AG20443 (cell line): ENCODE results near the gene BCL2L1.
A peak's percentile ranks its signal among the peaks of the same experiment; 100 is the strongest.
"Not testable (repeated sequence)": the region's sequence is repeated elsewhere in the genome, so short reads cannot be mapped to it uniquely, and the experiment has no call there.

ENCODE experiments used
- DNase-seq: peaks from one replicate; pipeline ENCODE4 v3.0.0; 2012; ENCODE audit warnings: low spot score, mixed read lengths

Gene BCL2L1

DNA sequence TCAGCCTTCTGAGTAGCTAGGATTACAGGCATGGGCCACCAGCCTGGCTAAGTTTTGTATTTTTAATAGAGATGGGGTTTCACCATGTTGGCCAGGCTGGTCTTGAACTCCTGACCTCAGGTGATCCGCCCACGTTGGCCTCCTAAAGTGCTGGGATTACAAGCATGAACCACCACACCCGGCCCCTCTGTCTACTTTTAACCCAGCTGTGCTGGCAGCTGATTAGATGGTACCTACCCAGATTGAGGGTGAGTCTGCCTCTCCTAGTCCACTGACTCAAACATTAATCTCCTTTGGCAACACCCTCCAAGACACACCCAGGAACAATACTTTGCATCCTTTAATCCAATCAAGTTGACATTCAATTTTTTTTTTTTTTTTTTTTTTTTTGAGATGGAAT lies 74.6 kb downstream of the BCL2L1 start:
- not testable (repeated sequence) for DNase-seq

DNA sequence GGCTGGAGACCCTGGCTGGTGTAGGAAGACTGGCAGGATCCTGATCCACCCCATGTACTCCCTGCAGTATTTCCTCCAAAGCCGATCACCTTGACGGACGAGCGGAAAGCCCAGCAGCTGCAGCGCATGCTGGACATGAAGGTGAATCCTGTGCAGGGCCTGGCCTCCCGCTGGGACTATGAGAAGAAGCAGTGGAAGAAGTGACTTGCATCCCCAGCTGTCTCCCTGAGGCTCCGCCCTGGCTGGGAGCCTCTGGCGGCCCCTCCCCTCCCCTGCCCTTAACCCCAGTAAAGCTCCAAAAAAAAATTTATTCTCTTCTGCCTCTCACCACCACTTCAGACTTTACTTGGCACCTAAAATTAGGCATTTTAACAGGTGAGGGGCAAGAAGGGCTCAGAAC lies 78.0 kb downstream of the BCL2L1 start:
- peak; percentile 12 for DNase-seq

DNA sequence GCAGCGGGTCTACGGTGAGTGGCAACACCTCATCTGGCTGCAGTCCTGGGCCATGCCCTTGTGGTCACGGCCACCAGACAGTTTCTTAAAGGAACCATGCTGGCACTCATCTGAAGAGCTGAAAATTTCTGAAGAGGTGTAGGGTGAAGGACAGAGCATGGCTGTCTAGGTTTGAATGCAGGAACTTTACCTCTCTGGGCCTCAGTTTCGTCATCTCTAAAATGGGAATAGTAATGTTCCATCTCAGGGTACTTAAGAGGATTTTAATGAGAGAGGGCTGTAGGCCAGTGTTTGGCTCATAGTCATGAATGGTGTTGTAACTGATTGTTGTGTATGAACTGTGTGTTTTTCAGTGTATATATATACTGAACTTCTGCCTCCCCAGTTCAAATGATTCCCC lies 79.1 kb downstream of the BCL2L1 start:
- no peak for DNase-seq

DNA sequence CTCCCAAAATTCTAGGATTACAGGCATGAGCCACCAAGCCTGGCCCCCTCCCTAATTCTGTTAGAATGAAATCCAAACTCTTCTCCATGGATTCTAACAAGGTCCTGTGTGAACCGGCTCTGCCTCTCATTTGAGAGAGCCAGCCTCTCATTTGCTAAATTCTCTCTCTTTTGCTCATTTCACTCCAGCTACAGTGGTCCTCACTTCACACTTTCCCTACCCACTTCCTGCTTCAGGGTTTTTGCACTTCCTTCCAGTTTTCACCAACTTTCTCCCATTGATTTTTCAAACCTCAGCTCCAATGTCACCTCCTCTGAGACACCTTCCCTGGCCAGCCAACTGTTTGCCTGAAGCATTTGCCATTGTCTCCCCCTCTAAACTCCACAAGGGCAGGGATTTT lies 79.8 kb downstream of the BCL2L1 start:
- no peak for DNase-seq

DNA sequence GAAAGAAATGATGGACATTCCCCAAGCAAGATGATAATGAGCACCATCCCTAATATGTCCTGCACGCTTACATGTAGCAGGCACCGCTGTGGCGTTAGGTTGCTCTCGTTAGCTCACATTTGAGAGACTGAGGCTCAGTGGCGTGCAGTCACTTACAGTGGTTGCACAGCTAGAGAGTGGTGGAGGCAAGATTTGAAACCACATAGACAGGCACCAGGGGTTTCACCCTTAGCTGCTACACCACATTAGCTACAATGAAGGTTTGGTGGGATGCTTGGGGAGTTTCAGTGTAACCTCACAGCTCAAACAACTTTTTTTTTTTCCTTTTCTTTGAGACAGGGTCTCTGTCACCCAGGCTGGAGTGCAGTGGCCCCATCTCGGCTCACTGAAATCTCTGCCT lies 81.3 kb downstream of the BCL2L1 start:
- DNase-seq, result no peak

DNA sequence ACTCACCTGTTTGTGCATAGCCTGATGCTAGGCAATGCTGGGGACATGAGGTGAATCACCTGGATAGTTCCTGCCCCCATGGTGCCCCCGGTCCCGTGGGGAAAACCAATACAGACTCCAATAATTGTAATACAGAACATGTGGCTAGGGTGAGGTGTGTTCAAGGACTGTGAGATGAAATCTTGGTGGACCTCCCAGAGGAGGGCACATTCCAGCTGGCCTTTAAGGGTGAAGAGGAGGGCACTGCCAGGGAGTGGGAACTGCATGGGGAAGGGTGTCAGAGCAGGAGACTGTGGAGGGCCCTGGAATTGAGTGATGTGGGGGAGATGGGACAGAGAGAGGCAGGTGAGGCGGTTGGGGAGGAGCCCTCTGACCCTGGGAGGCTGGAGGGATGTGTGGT lies 82.4 kb downstream of the BCL2L1 start:
- no peak for DNase-seq

DNA sequence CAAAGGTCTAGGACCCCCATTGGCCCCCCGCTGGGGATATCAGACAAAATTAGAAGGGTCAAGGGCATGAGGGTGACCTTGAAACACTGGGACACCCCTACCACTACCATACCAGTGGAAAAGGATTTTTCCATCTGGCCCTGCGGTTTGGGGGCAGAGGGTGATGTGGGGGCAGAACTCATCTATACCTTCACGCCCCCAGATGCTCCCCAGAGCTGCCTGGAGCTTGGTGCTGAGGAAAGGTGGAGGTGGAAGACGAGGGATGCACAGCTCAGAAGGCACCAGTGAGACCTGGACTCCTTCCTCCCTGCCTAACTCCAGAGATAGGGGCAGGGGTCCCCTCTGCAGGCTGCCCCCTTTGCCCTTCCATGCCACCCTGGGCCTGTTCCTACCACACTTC lies 83.9 kb downstream of the BCL2L1 start:
- DNase-seq, result no peak

DNA sequence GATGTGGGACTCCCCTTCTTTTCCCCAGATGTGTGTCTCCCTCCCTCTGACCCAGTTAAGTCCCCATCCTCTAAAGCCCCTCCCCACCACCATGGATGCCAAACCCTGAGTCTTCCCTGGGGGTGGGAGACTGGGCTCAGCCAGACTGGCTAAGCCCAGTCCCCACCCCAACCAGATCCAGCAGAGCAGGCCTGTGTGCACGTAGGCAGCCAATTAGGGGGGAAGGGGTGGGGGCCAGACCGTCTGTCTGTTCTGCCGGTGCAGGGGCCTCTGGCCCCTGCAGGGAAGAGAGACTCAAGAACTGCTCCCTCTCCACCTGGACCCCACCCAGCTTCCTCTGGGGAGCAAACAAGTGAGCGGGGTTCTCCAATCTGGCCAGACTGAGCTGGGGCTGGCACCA lies 84.4 kb downstream of the BCL2L1 start:
- no peak for DNase-seq

DNA sequence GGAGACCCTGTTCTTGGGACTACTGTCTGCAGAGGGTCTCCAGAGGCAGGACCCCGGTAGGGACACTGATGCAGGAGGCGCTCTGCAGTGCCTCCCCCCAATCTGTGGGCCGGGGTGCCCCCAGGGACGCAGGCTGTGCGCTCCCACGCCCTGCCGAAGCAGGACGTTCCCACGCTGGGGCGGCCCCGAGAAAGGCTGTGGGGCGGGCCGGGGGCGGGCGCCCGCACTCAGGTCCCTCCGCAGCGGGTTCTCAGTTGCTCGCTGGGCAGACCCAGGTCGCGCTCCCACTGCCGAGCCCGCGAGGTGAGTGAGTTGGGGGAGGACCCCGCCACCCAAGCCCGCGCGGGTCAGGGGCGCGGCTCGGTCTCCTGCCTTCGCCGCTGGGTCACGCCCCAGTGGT lies 85.0 kb downstream of the BCL2L1 start, which contains the start of gene COX4I2:
Gene COX4I2 (plus strand): TSS at position 253 of the 400 bp plus-strand sequence. CDS start 1,106 bp downstream, outside the sequence.
- DNase-seq, result no peak

DNA sequence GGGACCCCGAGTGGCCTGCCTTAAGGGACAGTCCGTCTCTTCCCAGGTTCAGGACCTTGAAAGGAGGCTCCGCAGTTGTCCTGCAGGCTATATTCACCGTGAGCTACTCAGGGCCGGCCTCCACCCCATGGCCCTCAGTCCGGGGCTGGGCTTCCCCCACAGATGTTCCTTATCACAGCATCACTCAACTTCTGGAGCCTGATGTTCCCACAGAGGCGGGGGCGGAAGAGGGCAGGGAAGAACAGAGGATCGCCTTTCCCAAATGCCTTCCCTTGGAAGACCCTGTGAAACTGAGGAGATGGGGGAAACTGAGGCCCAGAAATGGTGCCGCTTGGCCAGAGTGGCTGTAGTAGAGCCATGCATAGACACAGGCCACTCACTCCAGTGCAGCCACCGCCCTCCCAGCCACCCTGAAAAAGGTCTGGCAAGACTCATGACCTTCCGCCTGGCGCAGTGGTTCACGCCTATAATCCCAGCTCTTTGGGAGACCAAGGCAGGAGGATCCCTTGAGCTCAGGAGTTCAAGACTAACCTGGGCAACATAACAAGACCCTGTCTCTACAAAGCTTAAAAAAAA lies 89.2 kb downstream of the BCL2L1 start:
- DNase-seq, result no peak

DNA sequence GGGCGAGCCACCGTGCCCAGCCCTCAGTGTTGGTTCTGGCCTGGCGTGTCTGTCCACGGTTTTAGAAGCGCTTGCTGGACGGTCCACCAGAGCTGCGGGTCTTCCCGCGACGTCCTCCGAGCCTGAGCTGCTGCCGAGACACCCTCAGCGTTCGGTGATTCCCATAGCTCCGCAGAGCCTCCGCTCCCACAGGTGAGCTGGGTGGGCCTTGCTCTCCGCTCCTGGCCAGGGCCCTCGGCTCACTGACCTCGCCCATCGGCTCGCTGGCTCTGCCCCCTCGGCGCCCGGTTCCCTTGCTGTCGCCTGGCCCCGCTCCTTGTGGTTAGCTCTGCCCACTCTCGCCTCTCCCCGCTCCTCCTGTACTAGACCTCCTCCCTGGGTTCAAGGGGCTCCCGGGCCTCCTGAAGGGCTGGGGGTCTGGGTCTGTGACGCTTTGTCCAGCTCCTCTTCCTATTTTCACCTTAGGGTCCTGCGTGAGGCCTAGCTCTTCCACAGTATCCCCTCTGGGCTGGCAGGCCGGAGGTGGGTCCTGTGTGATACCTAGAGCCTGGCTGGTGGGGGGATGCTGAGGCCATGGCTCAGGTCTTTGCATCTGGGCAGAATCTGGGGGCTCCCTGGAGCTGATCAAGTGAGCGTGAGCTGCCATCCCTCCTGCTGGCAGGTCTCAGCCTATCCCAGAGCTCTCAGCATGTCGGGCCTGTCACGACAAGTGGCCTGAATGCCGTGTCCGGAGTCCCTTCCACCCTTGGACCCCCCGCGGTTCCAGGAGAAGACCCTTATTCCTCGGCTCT lies 89.9 kb downstream of the BCL2L1 start:
- no peak for DNase-seq

DNA sequence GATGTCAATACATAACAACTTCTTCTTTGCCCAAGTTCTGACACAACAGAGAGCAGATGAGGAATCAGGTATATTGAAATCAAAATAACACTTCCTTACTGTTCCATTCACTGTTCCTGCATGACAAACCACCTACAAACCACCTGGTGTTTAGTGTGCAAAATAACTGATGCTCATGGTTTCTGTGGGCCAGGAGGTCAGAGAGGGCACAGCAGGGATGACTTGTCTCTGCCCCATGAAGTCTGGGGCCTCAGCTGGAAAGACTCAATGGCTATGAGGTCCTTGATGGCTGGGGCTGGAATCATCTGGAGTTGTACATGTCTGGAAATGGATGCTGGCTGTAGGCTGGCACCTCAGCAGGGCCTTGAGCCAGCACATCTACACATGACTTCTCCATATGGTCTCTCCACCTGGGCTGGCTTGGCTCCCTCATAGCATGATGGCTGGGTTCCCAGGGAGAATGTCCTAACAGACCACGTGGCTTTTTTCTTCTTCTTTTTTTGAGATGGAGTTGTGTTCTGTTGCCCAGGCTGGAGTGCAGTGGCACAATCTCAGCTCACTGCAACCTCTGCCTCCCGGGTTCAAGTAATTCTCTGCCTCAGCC lies 92.4 kb downstream of the BCL2L1 start:
- DNase-seq, result no peak

DNA sequence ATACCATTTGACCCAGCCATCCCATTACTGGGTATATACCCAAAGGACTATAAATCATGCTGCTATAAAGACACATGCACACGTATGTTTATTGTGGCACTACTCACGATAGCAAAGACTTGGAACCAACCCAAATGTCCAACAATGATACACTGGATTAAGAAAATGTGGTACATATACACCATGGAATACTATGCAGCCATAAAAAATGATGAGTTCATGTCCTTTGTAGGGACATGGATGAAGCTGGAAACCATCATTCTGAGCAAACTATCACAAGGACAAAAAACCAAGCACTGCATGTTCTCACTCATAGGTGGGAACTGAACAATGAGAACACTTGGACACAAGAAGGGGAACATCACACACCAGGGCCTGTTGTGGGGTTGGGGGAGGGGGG lies 94.6 kb downstream of the BCL2L1 start:
- DNase-seq, result not testable (repeated sequence)

DNA sequence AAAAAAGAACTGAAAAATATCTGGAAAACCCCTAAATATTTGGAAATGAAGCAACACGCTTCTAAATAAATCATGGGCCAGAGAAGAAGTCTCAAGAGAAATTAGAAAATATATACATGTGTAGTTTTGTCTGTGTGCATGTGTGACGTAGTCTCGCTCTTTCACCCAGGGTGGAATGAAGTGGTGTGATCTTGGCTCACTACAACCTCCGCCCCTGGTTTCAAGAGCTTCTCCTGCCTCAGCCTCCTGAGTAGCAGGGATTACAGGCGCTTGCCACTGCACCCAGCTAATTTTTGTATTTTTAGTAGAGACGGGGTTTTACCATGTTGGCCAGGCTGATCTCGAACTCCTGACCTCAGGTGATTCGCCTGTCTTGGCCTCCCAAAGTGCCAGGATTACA lies 96.1 kb downstream of the BCL2L1 start:
- DNase-seq, result not testable (repeated sequence)

DNA sequence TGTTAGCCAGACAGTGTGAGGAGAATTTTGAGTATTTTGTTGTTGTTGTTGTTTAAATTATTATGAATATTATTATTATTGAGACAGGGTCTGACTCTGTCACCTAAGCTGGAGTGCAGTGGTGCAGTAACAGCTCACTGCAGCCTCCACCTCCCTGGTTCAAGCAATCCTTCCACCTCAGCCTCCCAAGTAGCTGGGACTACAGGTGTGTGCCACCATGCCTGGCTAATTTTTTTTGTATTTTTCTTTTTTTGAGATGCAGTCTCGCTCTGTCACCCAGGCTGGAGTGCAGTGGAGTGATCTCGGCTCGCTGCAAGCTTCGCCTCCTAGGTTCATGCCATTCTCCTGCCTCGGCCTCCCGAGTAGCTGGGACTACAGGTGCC lies 99.6 kb downstream of the BCL2L1 start:
- DNase-seq, result not testable (repeated sequence)

DNA sequence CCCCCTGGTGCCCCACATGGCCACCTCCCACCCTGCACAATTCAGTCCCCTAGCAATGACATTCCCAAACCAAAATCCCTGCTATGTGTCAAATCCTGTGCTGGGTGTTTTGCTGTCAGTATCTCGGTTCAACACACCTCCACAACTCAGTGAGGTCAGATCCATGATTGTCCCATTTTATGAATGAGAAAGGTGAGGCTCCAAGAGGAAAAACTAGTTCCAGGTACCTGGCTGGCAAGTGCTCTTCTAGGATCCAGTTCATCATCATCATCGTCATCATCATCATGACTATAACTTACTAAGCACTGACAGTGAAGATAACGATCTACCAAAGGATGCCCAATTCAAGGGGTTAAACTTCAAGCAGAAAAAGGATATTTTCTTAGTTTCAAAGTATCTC lies 102.4 kb downstream of the BCL2L1 start:
- DNase-seq, result no peak

DNA sequence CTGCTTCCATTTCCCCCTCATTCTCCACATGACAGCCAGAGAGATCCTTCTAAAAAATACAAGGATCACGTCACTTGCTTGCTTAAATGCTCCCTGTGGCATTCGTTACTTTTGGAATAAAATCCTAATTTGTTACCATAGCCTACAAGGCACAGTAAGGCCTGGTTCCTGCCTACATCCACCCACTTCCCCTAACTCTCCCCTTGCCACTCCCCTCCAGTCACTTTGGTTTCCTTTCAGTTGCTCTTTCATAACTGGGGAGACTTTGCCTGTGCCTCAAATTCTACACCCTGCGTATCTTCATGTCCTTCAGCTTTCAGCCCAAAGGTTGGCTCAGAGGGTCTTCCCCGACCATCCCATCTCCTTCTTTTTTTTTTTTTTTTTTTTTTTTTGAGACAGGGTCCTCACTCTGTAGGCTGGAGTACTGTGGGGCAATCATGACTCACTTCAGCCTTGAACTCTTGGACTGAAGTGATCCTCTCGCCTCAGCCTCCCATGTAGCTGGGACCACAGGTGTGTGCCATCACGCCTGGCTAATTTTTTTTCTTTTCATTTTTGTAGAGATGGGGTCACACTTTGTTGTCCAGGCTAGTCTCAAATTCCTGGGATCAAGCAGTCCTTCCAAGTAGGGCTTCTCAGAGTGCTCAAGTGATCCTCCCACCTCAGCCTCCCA lies 105.1 kb downstream of the BCL2L1 start:
- no peak for DNase-seq

DNA sequence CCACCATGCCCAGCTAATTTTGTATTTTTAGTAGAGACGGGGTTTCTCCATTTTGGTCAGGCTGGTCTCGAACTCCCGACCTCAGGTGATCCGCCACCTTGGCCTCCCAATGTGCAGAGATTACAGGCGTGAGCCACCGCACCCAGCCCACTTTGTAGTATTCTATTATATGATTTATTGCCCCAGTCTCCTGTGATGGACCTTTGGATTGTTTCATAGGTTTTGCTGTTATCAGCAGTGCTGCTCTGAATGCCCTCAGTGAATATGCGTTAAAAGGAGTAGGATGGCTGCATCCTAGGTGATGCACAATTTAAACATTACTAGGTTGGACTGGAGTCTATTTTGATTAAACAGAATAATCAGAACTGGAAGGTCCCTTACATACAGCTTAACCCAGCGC lies 107.3 kb downstream of the BCL2L1 start:
- no peak for DNase-seq
